ENCODE data around the gene ASTN2. TPM values are rescaled to one million over a fixed set of nuclear protein-coding genes. Genes with fewer than 3 reads are reported as not detected.

ASTN2 gene
- total RNA-seq, 2 experiments from 2014 or later, result 1.7 to 4.2 TPM

DNA sequence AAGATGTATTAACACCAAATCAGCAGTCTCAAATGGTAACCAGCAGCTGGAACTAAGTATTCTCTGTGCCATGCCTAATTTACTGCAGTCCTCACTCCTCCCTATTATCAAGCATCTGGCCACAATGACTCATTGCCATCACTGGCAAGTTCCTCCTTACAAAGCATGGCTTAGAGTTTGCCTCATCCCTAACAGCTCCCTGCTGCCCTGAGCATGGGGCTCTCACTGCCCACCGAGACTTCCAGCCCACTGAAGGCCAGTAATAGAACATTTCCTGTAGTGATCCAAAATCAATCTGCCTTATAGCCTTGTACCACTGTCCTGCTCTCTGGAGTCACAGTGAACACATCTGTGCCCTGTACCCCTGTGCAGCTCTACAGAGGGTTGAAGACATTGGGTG lies 939.7 kb downstream of the ASTN2 start:
- TF ChIP-seq, protein P1, sequence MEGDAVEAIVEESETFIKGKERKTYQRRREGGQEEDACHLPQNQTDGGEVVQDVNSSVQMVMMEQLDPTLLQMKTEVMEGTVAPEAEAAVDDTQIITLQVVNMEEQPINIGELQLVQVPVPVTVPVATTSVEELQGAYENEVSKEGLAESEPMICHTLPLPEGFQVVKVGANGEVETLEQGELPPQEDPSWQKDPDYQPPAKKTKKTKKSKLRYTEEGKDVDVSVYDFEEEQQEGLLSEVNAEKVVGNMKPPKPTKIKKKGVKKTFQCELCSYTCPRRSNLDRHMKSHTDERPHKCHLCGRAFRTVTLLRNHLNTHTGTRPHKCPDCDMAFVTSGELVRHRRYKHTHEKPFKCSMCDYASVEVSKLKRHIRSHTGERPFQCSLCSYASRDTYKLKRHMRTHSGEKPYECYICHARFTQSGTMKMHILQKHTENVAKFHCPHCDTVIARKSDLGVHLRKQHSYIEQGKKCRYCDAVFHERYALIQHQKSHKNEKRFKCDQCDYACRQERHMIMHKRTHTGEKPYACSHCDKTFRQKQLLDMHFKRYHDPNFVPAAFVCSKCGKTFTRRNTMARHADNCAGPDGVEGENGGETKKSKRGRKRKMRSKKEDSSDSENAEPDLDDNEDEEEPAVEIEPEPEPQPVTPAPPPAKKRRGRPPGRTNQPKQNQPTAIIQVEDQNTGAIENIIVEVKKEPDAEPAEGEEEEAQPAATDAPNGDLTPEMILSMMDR (conservative IDR thresholded peaks at IDR 0.05; ENCODE audit: low read length), result no peak
- TF ChIP-seq EZH2phosphoT487 (IDR thresholded peaks at IDR 0.05; ENCODE audit: borderline replicate concordance, low read depth, low read length), result no peak
- no peak for DNase-seq (ENCODE audit: low spot score)
- H3K4me3 ChIP-seq (ENCODE audit: low read depth, low read length, poor library complexity, severe bottlenecking), result no peak overlapping the region
- no peaks in the 10 kb centered on the region for H3K79me2 ChIP-seq (ENCODE audit: insufficient read depth, low read depth, low read length)
- H3K4me2 ChIP-seq (ENCODE audit: low read length), result no peak overlapping the region
- no peaks in the 10 kb centered on the region for H3K9me3 ChIP-seq (ENCODE audit: low read length)
- H3K27ac ChIP-seq (ENCODE audit: low read depth, low read length, poor library complexity, severe bottlenecking), result no peak overlapping the region
- H2AFZ ChIP-seq (ENCODE audit: low read length), result no peak overlapping the region
- no peaks in the 10 kb centered on the region for H3K36me3 ChIP-seq (ENCODE audit: insufficient read depth, low read length)
- no peaks in the 10 kb centered on the region for H3K9me2 ChIP-seq (ENCODE audit: insufficient read depth, low read length)
- BruUV-seq (replicated peaks), result no TSS peak
- intact Hi-C loops (cut with micrococcal nuclease; ENCODE audit: unreplicated experiment), result no loop called here
- H4K20me1 ChIP-seq (ENCODE audit: insufficient read depth, low read length), result no peaks in the 10 kb centered on the region
- POLR2A ChIA-PET, result no interaction called here
- H3K4me1 ChIP-seq (ENCODE audit: insufficient read depth, low read length, poor library complexity, severe bottlenecking), result no peaks in the 10 kb centered on the region
- CTCF ChIA-PET (ENCODE audit: unreplicated experiment), result no interaction called here

DNA sequence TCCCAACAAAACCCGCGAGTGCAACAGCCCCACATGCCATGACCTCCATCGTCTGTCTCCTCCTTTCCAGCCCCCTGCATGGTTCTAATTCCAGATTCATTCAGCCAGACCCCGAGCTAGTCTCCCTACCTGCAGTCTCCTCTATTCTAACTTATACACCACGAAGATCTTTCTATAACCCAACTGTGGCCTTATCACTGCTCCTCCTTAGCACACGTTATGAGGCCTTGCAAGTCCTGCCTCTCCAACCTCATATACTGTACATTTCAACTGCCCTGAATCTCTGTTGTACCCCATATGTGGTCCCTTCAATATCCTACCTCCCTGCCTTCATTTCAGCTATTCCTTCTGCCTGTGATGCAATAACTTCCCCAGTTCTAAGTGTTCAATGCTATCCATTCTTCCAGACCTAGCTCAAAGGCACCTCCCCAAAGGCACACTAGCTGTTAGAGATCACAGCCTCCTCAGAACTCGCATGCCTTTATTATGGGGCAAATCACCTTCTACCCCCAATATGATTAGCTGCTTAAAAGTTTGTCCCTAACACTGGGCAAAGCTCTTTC lies 942.8 kb downstream of the ASTN2 start:
- Histone ChIP-seq H3K27ac (ENCODE audit: low read depth, low read length, poor library complexity, severe bottlenecking) (no peak overlapping the region), H3K36me3 (ENCODE audit: insufficient read depth, low read length) (no peaks in the 10 kb centered on the region), H3K4me1 (ENCODE audit: insufficient read depth, low read length, poor library complexity, severe bottlenecking) (no peaks in the 10 kb centered on the region), H3K4me3 (ENCODE audit: low read depth, low read length, poor library complexity, severe bottlenecking) (no peak overlapping the region), H2AFZ (ENCODE audit: low read length) (no peak overlapping the region), H3K4me2 (ENCODE audit: low read length) (no peak overlapping the region), H3K9me3 (ENCODE audit: low read length) (no peaks in the 10 kb centered on the region), H3K9me2 (ENCODE audit: insufficient read depth, low read length) (no peaks in the 10 kb centered on the region), H3K79me2 (ENCODE audit: insufficient read depth, low read depth, low read length) (no peaks in the 10 kb centered on the region), H4K20me1 (ENCODE audit: insufficient read depth, low read length) (no peaks in the 10 kb centered on the region)
- intact Hi-C loops (cut with micrococcal nuclease; ENCODE audit: unreplicated experiment), result no loop called here
- no TSS peak for BruUV-seq (replicated peaks)
- TF ChIP-seq EZH2phosphoT487 (IDR thresholded peaks at IDR 0.05; ENCODE audit: borderline replicate concordance, low read depth, low read length), result no peak
- TF ChIP-seq, protein P1 (conservative IDR thresholded peaks at IDR 0.05; ENCODE audit: low read length), result no peak
- POLR2A ChIA-PET, result interaction anchor here (1.2 kb wide), 1 partner anchor 10 kb away, joined by 4 read pairs; no protein-coding TSS in a partner anchor
- CTCF ChIA-PET (ENCODE audit: unreplicated experiment), result no interaction called here
- DNase-seq (ENCODE audit: low spot score), result no peak

DNA sequence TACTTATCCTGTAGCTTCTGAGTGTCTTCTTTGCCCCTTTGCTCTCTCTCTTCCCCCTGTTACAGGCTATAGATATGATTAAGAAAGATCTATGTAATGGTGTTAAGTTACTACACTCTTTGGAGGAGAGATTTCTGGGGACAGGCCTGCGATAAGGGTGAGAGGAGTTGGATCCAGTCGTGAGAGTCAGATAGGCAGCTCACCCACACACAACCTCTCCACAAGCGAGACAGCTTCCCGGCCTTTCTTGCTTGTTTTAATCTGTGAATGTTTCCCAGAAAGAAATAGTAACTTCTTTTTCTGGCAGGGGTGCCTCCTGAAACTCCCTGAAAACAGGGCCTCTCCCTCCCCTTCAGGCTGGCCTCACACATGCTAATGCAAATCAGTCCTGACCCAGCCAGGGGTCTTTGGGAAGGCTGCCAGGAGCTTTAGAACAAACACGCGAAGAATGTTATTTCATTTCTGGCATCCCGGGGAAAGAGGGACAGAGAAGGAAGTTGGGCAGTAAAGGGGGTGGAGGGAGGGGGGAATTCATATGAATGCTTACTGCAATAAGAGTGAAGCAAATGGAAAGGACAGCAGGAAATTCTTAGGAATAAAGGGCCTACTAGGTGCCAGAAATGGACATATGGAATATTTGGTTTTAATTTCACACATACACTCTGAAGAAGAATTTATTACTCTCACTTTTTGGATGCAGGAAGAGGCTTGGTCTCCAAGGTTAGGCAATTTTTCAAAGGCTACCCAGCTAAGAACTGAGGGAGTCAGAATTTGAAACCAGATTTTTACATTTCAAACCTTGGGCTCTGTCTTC lies 943.6 kb downstream of the ASTN2 start:
- BruUV-seq (replicated peaks), result no TSS peak
- CTCF ChIA-PET (ENCODE audit: unreplicated experiment), result no interaction called here
- H3K36me3 ChIP-seq (ENCODE audit: insufficient read depth, low read length), result no peaks in the 10 kb centered on the region
- DNase-seq (ENCODE audit: low spot score), result no peak
- intact Hi-C loops (cut with micrococcal nuclease; ENCODE audit: unreplicated experiment), result no loop called here
- no peak overlapping the region for H3K4me3 ChIP-seq (ENCODE audit: low read depth, low read length, poor library complexity, severe bottlenecking)
- no peak for TF ChIP-seq EZH2phosphoT487 (IDR thresholded peaks at IDR 0.05; ENCODE audit: borderline replicate concordance, low read depth, low read length)
- TF ChIP-seq, protein P1 (conservative IDR thresholded peaks at IDR 0.05; ENCODE audit: low read length), result no peak
- H4K20me1 ChIP-seq (ENCODE audit: insufficient read depth, low read length), result no peaks in the 10 kb centered on the region
- no peak overlapping the region for H3K27ac ChIP-seq (ENCODE audit: low read depth, low read length, poor library complexity, severe bottlenecking)
- H3K79me2 ChIP-seq (ENCODE audit: insufficient read depth, low read depth, low read length), result no peaks in the 10 kb centered on the region
- no peak overlapping the region for H3K4me2 ChIP-seq (ENCODE audit: low read length)
- H3K9me2 ChIP-seq (ENCODE audit: insufficient read depth, low read length), result no peaks in the 10 kb centered on the region
- no peaks in the 10 kb centered on the region for H3K9me3 ChIP-seq (ENCODE audit: low read length)
- no peak overlapping the region for H2AFZ ChIP-seq (ENCODE audit: low read length)
- H3K4me1 ChIP-seq (ENCODE audit: insufficient read depth, low read length, poor library complexity, severe bottlenecking), result no peaks in the 10 kb centered on the region
- POLR2A ChIA-PET, result interaction anchor here (1.2 kb wide), 1 partner anchor 10 kb away, joined by 4 read pairs; no protein-coding TSS in a partner anchor
